SK-N-SH (cell line): ENCODE data around the gene PRICKLE2. TPM values are rescaled to one million over a fixed set of nuclear protein-coding genes. Genes with fewer than 3 reads are reported as not detected.

ENCODE experiments used
- CTCF ChIA-PET: fragments of 300-600, 350-600 bp; formaldehyde crosslinking; extraction: SDS; loops from one replicate; lab custom pipeline; 2021; lab: Yijun Ruan, JAX
- POLR2A ChIA-PET: fragments of 350-600 bp; sonication (Branson Sonifier 250); formaldehyde crosslinking; extraction: SDS; loops from one replicate; lab custom pipeline; 2020; ENCODE audit warnings: antibody characterized with exemption, inconsistent platforms; lab: Yijun Ruan, JAX
- DNase-seq: peaks from one replicate; pipeline ENCODE4 v3.0.0; 2012
- H2AFZ ChIP-seq: fragments of 200-600 bp; sonication (generic); 2 replicates; pipeline ENCODE4 v1.8.1; 2016; ENCODE audit warnings: antibody characterized with exemption, mild to moderate bottlenecking, low read depth
- H3F3A ChIP-seq: fragments of 200-600 bp; sonication (generic); replicated peaks from 2 replicates; pipeline ENCODE3; 2016; ENCODE audit warnings: antibody characterized with exemption, mild to moderate bottlenecking; ENCODE audit not compliant: insufficient read depth
- H3K27ac ChIP-seq, 2 experiments: fragments of 200-500 bp in 1 of 2; fragments of 200-600 bp in 1 of 2; sonication (Bioruptor generic) in 1 of 2; sonication (generic), shearing (Covaris generic) in 1 of 2; 2 replicates each; pipeline versions ENCODE4 v1.5.1 to v1.6.1; 2014 to 2016; ENCODE audit warnings: low read depth in 2 of 2, inconsistent platforms in 1 of 2, low read length in 1 of 2, mild to moderate bottlenecking in 1 of 2, mixed read lengths in 1 of 2
- H3K27me3 ChIP-seq: fragments of 200-600 bp; sonication (generic), shearing (Covaris generic); 2 replicates; pipeline ENCODE4 v1.6.1; 2016; ENCODE audit warnings: mixed run types; ENCODE audit not compliant: insufficient read depth
- H3K36me3 ChIP-seq, 2 experiments: fragments of 200-500 bp in 1 of 2; fragments of 200-600 bp in 1 of 2; sonication (Bioruptor generic) in 1 of 2; sonication (generic) in 1 of 2; replicated peaks in 1 of 2; 2 replicates each; pipeline versions ENCODE3 to v1.5.1; 2014 to 2016; ENCODE audit warnings: low read length in 1 of 2, mild to moderate bottlenecking in 1 of 2; ENCODE audit not compliant: insufficient read depth in 2 of 2, control insufficient read depth in 1 of 2
- H3K4me1 ChIP-seq, 2 experiments: fragments of 200-500 bp in 1 of 2; fragments of 200-600 bp in 1 of 2; sonication (Bioruptor generic) in 1 of 2; sonication (generic), shearing (Covaris generic) in 1 of 2; 2 replicates each; pipeline versions ENCODE4 v1.5.1 to v1.6.1; 2014 to 2016; ENCODE audit warnings: low read depth in 1 of 2, low read length in 1 of 2, mixed run types in 1 of 2; ENCODE audit not compliant: insufficient read depth in 2 of 2, control insufficient read depth in 1 of 2
- H3K4me2 ChIP-seq: fragments of 200-600 bp; sonication (generic), shearing (Covaris generic); 2 replicates; pipeline ENCODE4 v1.6.1; 2017; ENCODE audit warnings: mixed run types
- H3K4me3 ChIP-seq, 2 experiments: fragments of 200-500 bp in 1 of 2; fragments of 200-600 bp in 1 of 2; sonication (Bioruptor generic) in 1 of 2; sonication (generic), shearing (Covaris generic) in 1 of 2; 2 replicates each; pipeline versions ENCODE4 v1.5.1 to v1.8.1; 2014 to 2016; ENCODE audit warnings: low read depth in 2 of 2, inconsistent platforms in 1 of 2, low read length in 1 of 2, mild to moderate bottlenecking in 1 of 2, mixed read lengths in 1 of 2, moderate library complexity in 1 of 2
- H3K79me2 ChIP-seq: fragments of 200-600 bp; sonication (generic); 2 replicates; pipeline ENCODE4 v1.8.1; 2017; ENCODE audit warnings: mild to moderate bottlenecking; ENCODE audit not compliant: insufficient read depth
- H3K9ac ChIP-seq: fragments of 200-600 bp; sonication (generic); 2 replicates; pipeline ENCODE4 v1.6.1; 2017; ENCODE audit warnings: mixed run types
- H3K9me2 ChIP-seq: fragments of 200-600 bp; sonication (generic); 2 replicates; pipeline ENCODE4 v1.6.1; 2017; ENCODE audit warnings: mixed run types
- H3K9me3 ChIP-seq: fragments of 200-600 bp; sonication (generic); 2 replicates; pipeline ENCODE4 v1.6.1; 2017; ENCODE audit warnings: mixed run types, mild to moderate bottlenecking, moderate library complexity
- H4K20me1 ChIP-seq: fragments of 200-600 bp; sonication (generic); 2 replicates; pipeline ENCODE4 v1.6.1; 2017; ENCODE audit warnings: mild to moderate bottlenecking, mixed run types; ENCODE audit not compliant: insufficient read depth
- EP300 ChIP-seq, 2 experiments: IDR thresholded peaks; 2 replicates each; pipeline versions ENCODE4 v1.4.0 to v1.6.1; 2012; ENCODE audit warnings: borderline replicate concordance in 1 of 2, low read depth in 1 of 2, low read length in 1 of 2
- FOSL2 ChIP-seq: IDR thresholded peaks from 2 replicates; pipeline ENCODE4 v1.4.0; 2012; ENCODE audit warnings: low read depth, mild to moderate bottlenecking, moderate library complexity, borderline replicate concordance
- FOXJ3 ChIP-seq: sonication (generic); formaldehyde crosslinking; IDR thresholded peaks from 2 replicates; pipeline ENCODE4 v1.5.1; 2020; ENCODE audit warnings: mild to moderate bottlenecking, missing genetic modification reagents
- TCF12 ChIP-seq: IDR thresholded peaks from 2 replicates; pipeline ENCODE4 v1.4.0; 2012
- WGBS: methylation state at CpG from one replicate; pipeline ENCODE4 v1.1.6; 2017; ENCODE audit warnings: low lambda C conversion rate; 5-methylcytosine and 5-hydroxymethylcytosine counted together
- polyA plus RNA-seq, 3 experiments: library from polyadenylated mRNA; depleted of rRNA; stranded (reverse); fragments of >200 nt; gene quantifications; 2 replicates each; pipeline ENCODE4 v1.2.3, GENCODE V29; 2012
- TF ChIP-seq, protein P1 (sequence below): IDR thresholded peaks from 2 replicates; pipeline ENCODE4 v1.6.1; 2012; ENCODE audit warnings: mild to moderate bottlenecking, low read depth, low read length, moderate library complexity
- TF ChIP-seq, protein P2 (sequence below): fragments of 200-600 bp; sonication (generic); IDR thresholded peaks from 2 replicates; pipeline ENCODE4 v1.6.1; 2017; ENCODE audit warnings: antibody characterized with exemption, mild to moderate bottlenecking, moderate library complexity
- TF ChIP-seq, protein P3 (sequence below): IDR thresholded peaks from 2 replicates; pipeline ENCODE4 v1.4.0; 2012; ENCODE audit warnings: low read depth

The PRICKLE2 gene
- polyA plus RNA-seq, 1 of the 3 experiments (the other 2 are of a cell fraction), result 0.67 TPM

GRCh38 chr3:64049832-64050231 lies 175.4 kb downstream of the PRICKLE2 start:
- POLR2A ChIA-PET, result no interaction called here

GRCh38 chr3:64049136-64049535 lies 176.1 kb downstream of the PRICKLE2 start:
- CTCF ChIA-PET, result interaction anchor here (3.0 kb wide), 1 partner anchor 18 kb away, joined by 10 read pairs; no protein-coding TSS in a partner anchor
- Histone ChIP-seq H3K9me3 (no peaks in the 10 kb centered on the region), H3K27ac (no peak overlapping the region), H3K4me1 (peaks cover 0 to 7% of the 10 kb centered on the region in 2 experiments; a peak in 2 of 4 replicates), H3K4me2 (no peak overlapping the region), H3K4me3 (no peak overlapping the region)
- DNase-seq, result no peak
- TF ChIP-seq FOSL2, result 0 out of 2 replicates have a peak, but pooled peaks have one; percentile 18
- TF ChIP-seq, protein P1, sequence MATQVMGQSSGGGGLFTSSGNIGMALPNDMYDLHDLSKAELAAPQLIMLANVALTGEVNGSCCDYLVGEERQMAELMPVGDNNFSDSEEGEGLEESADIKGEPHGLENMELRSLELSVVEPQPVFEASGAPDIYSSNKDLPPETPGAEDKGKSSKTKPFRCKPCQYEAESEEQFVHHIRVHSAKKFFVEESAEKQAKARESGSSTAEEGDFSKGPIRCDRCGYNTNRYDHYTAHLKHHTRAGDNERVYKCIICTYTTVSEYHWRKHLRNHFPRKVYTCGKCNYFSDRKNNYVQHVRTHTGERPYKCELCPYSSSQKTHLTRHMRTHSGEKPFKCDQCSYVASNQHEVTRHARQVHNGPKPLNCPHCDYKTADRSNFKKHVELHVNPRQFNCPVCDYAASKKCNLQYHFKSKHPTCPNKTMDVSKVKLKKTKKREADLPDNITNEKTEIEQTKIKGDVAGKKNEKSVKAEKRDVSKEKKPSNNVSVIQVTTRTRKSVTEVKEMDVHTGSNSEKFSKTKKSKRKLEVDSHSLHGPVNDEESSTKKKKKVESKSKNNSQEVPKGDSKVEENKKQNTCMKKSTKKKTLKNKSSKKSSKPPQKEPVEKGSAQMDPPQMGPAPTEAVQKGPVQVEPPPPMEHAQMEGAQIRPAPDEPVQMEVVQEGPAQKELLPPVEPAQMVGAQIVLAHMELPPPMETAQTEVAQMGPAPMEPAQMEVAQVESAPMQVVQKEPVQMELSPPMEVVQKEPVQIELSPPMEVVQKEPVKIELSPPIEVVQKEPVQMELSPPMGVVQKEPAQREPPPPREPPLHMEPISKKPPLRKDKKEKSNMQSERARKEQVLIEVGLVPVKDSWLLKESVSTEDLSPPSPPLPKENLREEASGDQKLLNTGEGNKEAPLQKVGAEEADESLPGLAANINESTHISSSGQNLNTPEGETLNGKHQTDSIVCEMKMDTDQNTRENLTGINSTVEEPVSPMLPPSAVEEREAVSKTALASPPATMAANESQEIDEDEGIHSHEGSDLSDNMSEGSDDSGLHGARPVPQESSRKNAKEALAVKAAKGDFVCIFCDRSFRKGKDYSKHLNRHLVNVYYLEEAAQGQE, result no peak
- no peak for TF ChIP-seq FOXJ3
- TF ChIP-seq, all 33 proteins: peak for 1
- H3K9ac ChIP-seq, result no peak overlapping the region
- H4K20me1 ChIP-seq, result no peaks in the 10 kb centered on the region
- 81% methylated on average over 3 of the region's 3 CpGs for WGBS
- H3F3A ChIP-seq, result no peaks in the 10 kb centered on the region
- no peaks in the 10 kb centered on the region for H3K27me3 ChIP-seq
- POLR2A ChIA-PET, result no interaction called here
- H3K79me2 ChIP-seq, result no peaks in the 10 kb centered on the region
- H3K9me2 ChIP-seq, result no peaks in the 10 kb centered on the region
- H2AFZ ChIP-seq, result no peak overlapping the region
- no peaks in the 10 kb centered on the region for H3K36me3 ChIP-seq

More at GRCh38 chr3:64049832-64050231, 175.4 kb downstream of the PRICKLE2 start:
- H3K36me3 ChIP-seq, result no peaks in the 10 kb centered on the region
- CTCF ChIA-PET, result interaction anchor here (3.0 kb wide), 1 partner anchor 19 kb away, joined by 10 read pairs; no protein-coding TSS in a partner anchor
- H3K4me3 ChIP-seq, result no peak overlapping the region
- H3K9ac ChIP-seq, result no peak overlapping the region
- H3K4me2 ChIP-seq, result no peak overlapping the region
- TF ChIP-seq TCF12 (no peak), EP300 (IDR thresholded peaks at IDR 0.05; ENCODE audit: borderline replicate concordance in 1 of 2, low read depth in 1 of 2, low read length in 1 of 2) (no peak)
- TF ChIP-seq, protein P2, sequence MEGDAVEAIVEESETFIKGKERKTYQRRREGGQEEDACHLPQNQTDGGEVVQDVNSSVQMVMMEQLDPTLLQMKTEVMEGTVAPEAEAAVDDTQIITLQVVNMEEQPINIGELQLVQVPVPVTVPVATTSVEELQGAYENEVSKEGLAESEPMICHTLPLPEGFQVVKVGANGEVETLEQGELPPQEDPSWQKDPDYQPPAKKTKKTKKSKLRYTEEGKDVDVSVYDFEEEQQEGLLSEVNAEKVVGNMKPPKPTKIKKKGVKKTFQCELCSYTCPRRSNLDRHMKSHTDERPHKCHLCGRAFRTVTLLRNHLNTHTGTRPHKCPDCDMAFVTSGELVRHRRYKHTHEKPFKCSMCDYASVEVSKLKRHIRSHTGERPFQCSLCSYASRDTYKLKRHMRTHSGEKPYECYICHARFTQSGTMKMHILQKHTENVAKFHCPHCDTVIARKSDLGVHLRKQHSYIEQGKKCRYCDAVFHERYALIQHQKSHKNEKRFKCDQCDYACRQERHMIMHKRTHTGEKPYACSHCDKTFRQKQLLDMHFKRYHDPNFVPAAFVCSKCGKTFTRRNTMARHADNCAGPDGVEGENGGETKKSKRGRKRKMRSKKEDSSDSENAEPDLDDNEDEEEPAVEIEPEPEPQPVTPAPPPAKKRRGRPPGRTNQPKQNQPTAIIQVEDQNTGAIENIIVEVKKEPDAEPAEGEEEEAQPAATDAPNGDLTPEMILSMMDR, result no peak
- TF ChIP-seq, protein P3, sequence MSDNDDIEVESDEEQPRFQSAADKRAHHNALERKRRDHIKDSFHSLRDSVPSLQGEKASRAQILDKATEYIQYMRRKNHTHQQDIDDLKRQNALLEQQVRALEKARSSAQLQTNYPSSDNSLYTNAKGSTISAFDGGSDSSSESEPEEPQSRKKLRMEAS, result no peak
- no peaks in the 10 kb centered on the region for H4K20me1 ChIP-seq
- H3K9me2 ChIP-seq, result no peaks in the 10 kb centered on the region
- 93% methylated on average over 4 of the region's 4 CpGs for WGBS
- H3K27ac ChIP-seq, result no peak overlapping the region
- H3K27me3 ChIP-seq, result no peaks in the 10 kb centered on the region
- no peaks in the 10 kb centered on the region for H3K9me3 ChIP-seq
- DNase-seq, result no peak
- no peaks in the 10 kb centered on the region for H3F3A ChIP-seq
- H3K79me2 ChIP-seq, result no peaks in the 10 kb centered on the region
- H2AFZ ChIP-seq, result no peak overlapping the region
- H3K4me1 ChIP-seq, result peaks cover 0 to 12% of the 10 kb centered on the region in 2 experiments; a peak in 2 of 4 replicates
